Astrocyte (in vitro differentiated cells and primary cell): ENCODE measurements around the gene CFAP97D2. TPM values are rescaled to one million over a fixed set of nuclear protein-coding genes. Genes with fewer than 3 reads are reported as not detected.

Experiments
- DNase-seq: peaks from one replicate; pipeline ENCODE4 v3.0.0-alpha.2; 2010; ENCODE audit warnings: low read depth
- FAIRE-seq: peaks from 2 replicates; lab custom pipeline; 2011; peaks lifted over from hg19 to GRCh38; lab: Jason Lieb, UNC
- H2AFZ ChIP-seq: 2 replicates; pipeline ENCODE4 v1.6.0; 2012; ENCODE audit warnings: low read depth, low read length, inconsistent platforms
- H3K27ac ChIP-seq: 2 replicates; pipeline ENCODE4 v1.5.1; 2011; ENCODE audit warnings: low read depth, low read length, inconsistent platforms
- H3K27me3 ChIP-seq: 2 replicates; pipeline ENCODE4 v1.6.0; 2011; ENCODE audit warnings: low read length, inconsistent platforms; ENCODE audit not compliant: insufficient read depth
- H3K36me3 ChIP-seq: 2 replicates; pipeline ENCODE4 v1.5.1; 2011; ENCODE audit warnings: low read length, inconsistent platforms; ENCODE audit not compliant: insufficient read depth
- H3K4me1 ChIP-seq: 2 replicates; pipeline ENCODE4 v1.5.1; 2011; ENCODE audit warnings: low read length, inconsistent platforms; ENCODE audit not compliant: insufficient read depth
- H3K4me2 ChIP-seq: 2 replicates; pipeline ENCODE4 v1.6.0; 2012; ENCODE audit warnings: low read length, inconsistent platforms
- H3K4me3 ChIP-seq: 2 replicates; pipeline ENCODE4 v1.5.1; 2011; ENCODE audit warnings: low read depth, mild to moderate bottlenecking, low read length, inconsistent platforms; ENCODE audit not compliant: insufficient read depth
- H3K79me2 ChIP-seq: 2 replicates; pipeline ENCODE4 v1.6.0; 2012; ENCODE audit warnings: mild to moderate bottlenecking, low read length, inconsistent platforms; ENCODE audit not compliant: insufficient read depth
- H3K9ac ChIP-seq: 2 replicates; pipeline ENCODE4 v1.6.0; 2012; ENCODE audit warnings: mild to moderate bottlenecking, low read length, inconsistent platforms
- H3K9me3 ChIP-seq: 2 replicates; pipeline ENCODE4 v1.5.1; 2012; ENCODE audit warnings: low read depth, mild to moderate bottlenecking, low read length, inconsistent platforms; ENCODE audit not compliant: insufficient read depth
- H4K20me1 ChIP-seq: 2 replicates; pipeline ENCODE4 v1.6.0; 2012; ENCODE audit warnings: low read length, inconsistent platforms; ENCODE audit not compliant: insufficient read depth
- H3K27ac Mint-ChIP-seq: one replicate; pipeline ENCODE4 v1.8.0; 2021; ENCODE audit warnings: mild to moderate bottlenecking, mixed read lengths; ENCODE audit not compliant: unreplicated experiment
- H3K27me3 Mint-ChIP-seq: one replicate; pipeline ENCODE4 v1.8.0; 2021; ENCODE audit warnings: low read depth, mixed read lengths; ENCODE audit not compliant: unreplicated experiment
- H3K36me3 Mint-ChIP-seq: one replicate; pipeline ENCODE4 v1.8.0; 2021; ENCODE audit warnings: low read depth, mixed read lengths; ENCODE audit not compliant: unreplicated experiment
- H3K4me1 Mint-ChIP-seq: one replicate; pipeline ENCODE4 v1.8.0; 2021; ENCODE audit warnings: low read depth, mixed read lengths; ENCODE audit not compliant: unreplicated experiment
- H3K4me3 Mint-ChIP-seq: one replicate; pipeline ENCODE4 v1.8.0; 2021; ENCODE audit warnings: mild to moderate bottlenecking, moderate library complexity, mixed read lengths; ENCODE audit not compliant: unreplicated experiment
- H3K9me3 Mint-ChIP-seq: one replicate; pipeline ENCODE4 v1.8.0; 2021; ENCODE audit warnings: mild to moderate bottlenecking, mixed read lengths; ENCODE audit not compliant: unreplicated experiment
- EZH2 ChIP-seq: IDR thresholded peaks from 2 replicates; pipeline ENCODE4 v1.6.1; 2012; ENCODE audit warnings: mild to moderate bottlenecking, low read length, inconsistent platforms; ENCODE audit not compliant: insufficient read depth
- total RNA-seq: library from RNA; stranded (reverse); gene quantifications from 2 replicates; pipeline ENCODE4 v1.2.1, GENCODE V29; 2021
- TF ChIP-seq, protein P1 (sequence below): IDR thresholded peaks from 2 replicates; pipeline ENCODE4 v1.5.1; 2011; ENCODE audit warnings: low read depth, mild to moderate bottlenecking, inconsistent platforms, low read length, moderate library complexity; ENCODE audit not compliant: insufficient read depth

CFAP97D2 gene
- total RNA-seq, 1 donor from 2014 or later = not detected

DNA sequence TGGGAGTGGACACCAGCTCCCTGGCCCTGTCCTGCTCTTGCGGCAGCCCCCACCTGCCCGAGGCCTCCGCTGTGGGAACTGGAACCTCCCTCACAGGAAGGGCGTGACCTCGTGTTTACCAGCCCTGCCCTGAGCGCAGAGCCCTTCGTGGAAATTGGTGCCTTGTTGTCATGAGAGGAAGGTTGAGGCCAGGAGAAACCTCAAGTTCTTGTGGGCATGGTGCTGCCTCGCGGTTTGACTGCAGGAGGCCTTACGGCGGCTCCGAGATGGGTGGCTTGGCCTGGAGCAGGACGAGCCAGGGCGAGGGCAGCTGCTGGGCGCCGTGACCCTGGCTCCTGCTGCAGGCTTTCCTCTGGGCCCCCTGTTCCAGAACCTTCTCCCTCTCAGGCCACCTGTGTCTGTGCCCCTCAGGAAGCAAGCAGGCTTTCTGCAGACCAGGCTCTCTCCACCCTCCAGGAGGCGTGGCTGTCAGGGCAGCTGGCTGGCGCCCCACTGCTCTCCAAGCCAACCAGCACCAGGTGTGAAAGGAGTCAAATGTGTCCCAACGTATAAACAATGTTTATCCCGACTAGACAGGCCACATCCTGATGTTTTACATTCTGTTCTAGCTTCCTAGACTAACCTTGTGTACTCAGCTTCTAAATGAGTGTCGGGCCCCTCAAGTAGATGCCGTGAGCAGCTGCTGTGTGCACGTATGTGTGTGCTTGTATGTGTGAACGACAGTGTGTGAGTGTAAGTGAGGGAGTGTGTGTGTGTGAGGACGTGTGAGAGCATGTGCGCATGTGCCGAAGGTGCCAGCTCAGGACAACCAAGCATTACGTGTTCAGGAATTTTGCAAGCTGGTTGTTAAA is 36.2 kb upstream of the CFAP97D2 start:
- Histone ChIP-seq H3K27me3 (peaks cover 2% of the 10 kb centered on the region), H4K20me1 (no peaks in the 10 kb centered on the region), H3K4me2 (no peak overlapping the region), H2AFZ (no peak overlapping the region), H3K4me3 (no peak overlapping the region), H3K36me3 (no peaks in the 10 kb centered on the region), H3K4me1 (no peaks in the 10 kb centered on the region), H3K9ac (no peak overlapping the region), H3K79me2 (no peaks in the 10 kb centered on the region), H3K9me3 (no peaks in the 10 kb centered on the region), H3K27ac (no peak overlapping the region)
- TF ChIP-seq EZH2 = no peak
- TF ChIP-seq, protein P1, sequence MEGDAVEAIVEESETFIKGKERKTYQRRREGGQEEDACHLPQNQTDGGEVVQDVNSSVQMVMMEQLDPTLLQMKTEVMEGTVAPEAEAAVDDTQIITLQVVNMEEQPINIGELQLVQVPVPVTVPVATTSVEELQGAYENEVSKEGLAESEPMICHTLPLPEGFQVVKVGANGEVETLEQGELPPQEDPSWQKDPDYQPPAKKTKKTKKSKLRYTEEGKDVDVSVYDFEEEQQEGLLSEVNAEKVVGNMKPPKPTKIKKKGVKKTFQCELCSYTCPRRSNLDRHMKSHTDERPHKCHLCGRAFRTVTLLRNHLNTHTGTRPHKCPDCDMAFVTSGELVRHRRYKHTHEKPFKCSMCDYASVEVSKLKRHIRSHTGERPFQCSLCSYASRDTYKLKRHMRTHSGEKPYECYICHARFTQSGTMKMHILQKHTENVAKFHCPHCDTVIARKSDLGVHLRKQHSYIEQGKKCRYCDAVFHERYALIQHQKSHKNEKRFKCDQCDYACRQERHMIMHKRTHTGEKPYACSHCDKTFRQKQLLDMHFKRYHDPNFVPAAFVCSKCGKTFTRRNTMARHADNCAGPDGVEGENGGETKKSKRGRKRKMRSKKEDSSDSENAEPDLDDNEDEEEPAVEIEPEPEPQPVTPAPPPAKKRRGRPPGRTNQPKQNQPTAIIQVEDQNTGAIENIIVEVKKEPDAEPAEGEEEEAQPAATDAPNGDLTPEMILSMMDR = no peak
- no peak overlapping the region for H3K27ac Mint-ChIP-seq
- H3K27me3 Mint-ChIP-seq = peaks cover 20% of the 10 kb centered on the region
- no peak overlapping the region for H3K4me3 Mint-ChIP-seq
- H3K36me3 Mint-ChIP-seq = peaks cover under 1% of the 10 kb centered on the region
- no peak for DNase-seq
- no peak for FAIRE-seq
- no peaks in the 10 kb centered on the region for H3K4me1 Mint-ChIP-seq
- no peaks in the 10 kb centered on the region for H3K9me3 Mint-ChIP-seq

DNA sequence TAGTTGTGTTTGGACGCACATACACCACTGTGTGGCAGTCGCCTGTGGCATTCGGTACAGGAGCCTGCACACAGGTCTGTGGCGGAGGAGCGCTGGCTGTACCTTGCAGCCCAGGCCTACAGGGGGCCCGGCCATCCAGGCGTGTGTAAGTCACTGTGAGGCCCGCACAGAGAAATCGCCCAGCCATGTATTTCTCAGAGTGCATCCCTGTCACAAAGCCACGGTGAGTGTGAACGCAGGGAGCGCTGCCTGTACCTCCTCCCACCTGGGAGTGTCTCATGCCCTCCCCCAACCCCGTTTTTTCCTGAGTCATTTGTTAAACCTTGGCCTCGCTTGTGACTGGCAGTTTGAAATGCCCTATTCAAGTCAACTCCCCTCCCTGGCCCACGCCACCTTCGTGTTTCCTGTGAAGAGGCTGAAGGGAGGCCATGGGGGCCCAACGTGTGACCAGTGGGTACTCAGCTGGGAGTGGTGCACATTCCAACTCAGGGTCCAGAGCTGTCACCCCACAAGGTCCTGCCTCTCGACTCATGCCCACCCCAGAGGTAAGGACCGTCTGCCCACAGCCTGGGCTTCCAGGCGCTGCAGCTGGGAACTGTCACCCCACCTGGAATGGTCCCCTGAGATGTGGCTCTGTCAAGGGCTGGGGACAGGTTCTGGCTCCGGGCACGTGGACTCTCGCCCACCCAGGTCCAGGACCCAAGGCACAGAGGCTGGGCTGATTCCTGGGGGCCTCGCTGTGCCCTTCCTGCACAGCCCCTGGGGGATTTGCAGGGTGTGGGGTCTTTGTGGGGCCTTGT is 35.1 kb upstream of the CFAP97D2 start:
- Mint-ChIP-seq H3K36me3 (no peaks in the 10 kb centered on the region), H3K4me3 (no peak overlapping the region), H3K27ac (no peak overlapping the region), H3K4me1 (no peaks in the 10 kb centered on the region), H3K9me3 (no peaks in the 10 kb centered on the region), H3K27me3 (peaks cover 28% of the 10 kb centered on the region)
- Histone ChIP-seq H3K36me3 (no peaks in the 10 kb centered on the region), H3K4me1 (no peaks in the 10 kb centered on the region), H3K9me3 (no peaks in the 10 kb centered on the region), H3K27me3 (peaks cover 9% of the 10 kb centered on the region), H3K4me2 (no peak overlapping the region), H4K20me1 (no peaks in the 10 kb centered on the region), H3K4me3 (no peak overlapping the region), H3K27ac (no peak overlapping the region), H2AFZ (no peak overlapping the region), H3K79me2 (no peaks in the 10 kb centered on the region), H3K9ac (no peak overlapping the region)
- FAIRE-seq (no peak), DNase-seq (no peak)
- TF ChIP-seq, protein P1 = peak; percentile 5
- TF ChIP-seq EZH2 = no peak
